Stomach (tissue), 9 donors: ENCODE results near the gene NCS1. TPM values are rescaled to one million over a fixed set of nuclear protein-coding genes. Genes with fewer than 3 reads are reported as not detected.

Experiments used
- DNase-seq, 2 donors: peaks; one replicate each; pipeline versions ENCODE4 v3.0.0 to v3.0.0-alpha.2; 2013 to 2019
- H3K27ac ChIP-seq, 5 donors: fragments of 200-600 bp in 4 of 5; sonication (generic) in 4 of 5; one replicate each; pipeline ENCODE4 v1.5.1; 2013 to 2019; ENCODE audit warnings: mild to moderate bottlenecking in 1 of 5, moderate library complexity in 1 of 5
- H3K27me3 ChIP-seq, 3 donors: fragments of 200-600 bp; sonication (generic); one replicate each; pipeline ENCODE4 v1.5.1; 2017 to 2019; ENCODE audit warnings: mixed run types in 1 of 3
- H3K36me3 ChIP-seq, 4 donors: fragments of 200-600 bp; sonication (generic); 1 replicate in 3 of 4; 2 replicates in 1 of 4; pipeline ENCODE4 v1.5.1; 2016 to 2019
- H3K4me1 ChIP-seq, 4 donors: fragments of 200-600 bp; sonication (generic); one replicate each; pipeline ENCODE4 v1.5.1; 2016 to 2019
- H3K4me3 ChIP-seq, 4 donors: fragments of 200-600 bp; sonication (generic) in 3 of 4; one replicate each; pipeline ENCODE4 v1.5.1; 2016 to 2019; ENCODE audit warnings: mild to moderate bottlenecking in 1 of 4
- H3K9me3 ChIP-seq, 4 donors: fragments of 200-600 bp; sonication (generic); one replicate each; pipeline ENCODE4 v1.5.1; 2016 to 2019
- EP300 ChIP-seq: sonication (generic); formaldehyde crosslinking; IDR thresholded peaks from one replicate; pipeline ENCODE4 v1.6.1; 2017; ENCODE audit warnings: antibody characterized with exemption
- POLR2A ChIP-seq, 4 donors: fragments of 450-650 bp; IDR thresholded peaks; one replicate each; pipeline ENCODE4 v1.6.1; 2016; ENCODE audit warnings: antibody characterized with exemption in 4 of 4, control low read depth in 2 of 4, mild to moderate bottlenecking in 1 of 4, moderate library complexity in 1 of 4
- POLR2AphosphoS5 ChIP-seq, 3 donors: sonication (generic); formaldehyde crosslinking; IDR thresholded peaks; one replicate each; pipeline ENCODE4 v1.6.1; 2016; ENCODE audit warnings: antibody characterized with exemption in 3 of 3
- WGBS, 5 donors: extraction: QIAGEN DNeasy Blood & Tissue Kit in 3 of 5; methylation state at CpG; one replicate each; pipeline versions ENCODE4 v1.1.5 to v1.1.7; 2013 to 2018; 5-methylcytosine and 5-hydroxymethylcytosine counted together
- intact Hi-C: fragments of 100-400 bp; cut with DNase I; formaldehyde crosslinking; loops from one replicate; pipeline ENCODE4 v1.15.1; 2023; ENCODE audit warnings: low total_unique reads
- polyA plus RNA-seq, 3 donors: library from polyadenylated mRNA; stranded (reverse); fragments of 200-250 nt; gene quantifications; one replicate each; pipeline ENCODE4 v1.2.3, GENCODE V29; 2013
- total RNA-seq, 5 donors: library from RNA; depleted of rRNA; stranded (reverse); fragments of >200 nt; gene quantifications; one replicate each; pipeline versions ENCODE4 v1.1.0 to v1.2.3, GENCODE V29; 2014 to 2016
- TF ChIP-seq, protein P1 (sequence below), 7 experiments: fragments of 450-650 bp in 4 of 7; fragments of 200-600 bp in 3 of 7; sonication (generic) in 3 of 7; IDR thresholded peaks; one replicate each; pipeline ENCODE4 v1.5.1; 2016 to 2019; ENCODE audit warnings: antibody characterized with exemption in 7 of 7, control low read depth in 2 of 7, mild to moderate bottlenecking in 1 of 7
- donor health status: healthy with polysubstance abuse.
- donor health status: Bipolar disorder and iron deficiency.
- donor health status: healthy.

NCS1 gene
- total and polyA plus RNA-seq, 8 donors: 3.2 to 50.0 (median 16.6) TPM

GRCh38 chr9:130265431-130266235, 93.4 kb downstream of the NCS1 start, which contains the start of gene HMCN2:
TSS of gene HMCN2 (plus strand) at chr9:130265760. CDS start at chr9:130265879, 119 bp downstream.
- intact Hi-C loops: no loop called here
- peak within 1 kb of the TSS; percentile 32 to 45 (median 40) for H3K4me3 ChIP-seq
- H3K27ac ChIP-seq: peak within 1 kb of the TSS in 3 of 5 donors; percentile 47 to 77 (median 66)
- peak in 1 of 2 donors; percentile 59 for DNase-seq
- peak in 2 of 3 donors; percentile 7 to 17 for TF ChIP-seq POLR2AphosphoS5 (IDR thresholded peaks at IDR 0.05)
- TF ChIP-seq, protein P1, sequence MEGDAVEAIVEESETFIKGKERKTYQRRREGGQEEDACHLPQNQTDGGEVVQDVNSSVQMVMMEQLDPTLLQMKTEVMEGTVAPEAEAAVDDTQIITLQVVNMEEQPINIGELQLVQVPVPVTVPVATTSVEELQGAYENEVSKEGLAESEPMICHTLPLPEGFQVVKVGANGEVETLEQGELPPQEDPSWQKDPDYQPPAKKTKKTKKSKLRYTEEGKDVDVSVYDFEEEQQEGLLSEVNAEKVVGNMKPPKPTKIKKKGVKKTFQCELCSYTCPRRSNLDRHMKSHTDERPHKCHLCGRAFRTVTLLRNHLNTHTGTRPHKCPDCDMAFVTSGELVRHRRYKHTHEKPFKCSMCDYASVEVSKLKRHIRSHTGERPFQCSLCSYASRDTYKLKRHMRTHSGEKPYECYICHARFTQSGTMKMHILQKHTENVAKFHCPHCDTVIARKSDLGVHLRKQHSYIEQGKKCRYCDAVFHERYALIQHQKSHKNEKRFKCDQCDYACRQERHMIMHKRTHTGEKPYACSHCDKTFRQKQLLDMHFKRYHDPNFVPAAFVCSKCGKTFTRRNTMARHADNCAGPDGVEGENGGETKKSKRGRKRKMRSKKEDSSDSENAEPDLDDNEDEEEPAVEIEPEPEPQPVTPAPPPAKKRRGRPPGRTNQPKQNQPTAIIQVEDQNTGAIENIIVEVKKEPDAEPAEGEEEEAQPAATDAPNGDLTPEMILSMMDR (IDR thresholded peaks at IDR 0.05): no peak
- no peaks in the 10 kb centered on the region for H3K36me3 ChIP-seq
- 0 to 2% (median 1%) methylated on average over 15 to 86 of the region's 89 CpGs for WGBS, 5 donors
- no peaks in the 10 kb centered on the region for H3K9me3 ChIP-seq
- H3K27me3 ChIP-seq: peaks cover 0 to 75% (median 43%) of the 10 kb centered on the region in 3 donors
- H3K4me1 ChIP-seq: peaks cover 10 to 30% (median 19%) of the 10 kb centered on the region in 4 donors

DNA sequence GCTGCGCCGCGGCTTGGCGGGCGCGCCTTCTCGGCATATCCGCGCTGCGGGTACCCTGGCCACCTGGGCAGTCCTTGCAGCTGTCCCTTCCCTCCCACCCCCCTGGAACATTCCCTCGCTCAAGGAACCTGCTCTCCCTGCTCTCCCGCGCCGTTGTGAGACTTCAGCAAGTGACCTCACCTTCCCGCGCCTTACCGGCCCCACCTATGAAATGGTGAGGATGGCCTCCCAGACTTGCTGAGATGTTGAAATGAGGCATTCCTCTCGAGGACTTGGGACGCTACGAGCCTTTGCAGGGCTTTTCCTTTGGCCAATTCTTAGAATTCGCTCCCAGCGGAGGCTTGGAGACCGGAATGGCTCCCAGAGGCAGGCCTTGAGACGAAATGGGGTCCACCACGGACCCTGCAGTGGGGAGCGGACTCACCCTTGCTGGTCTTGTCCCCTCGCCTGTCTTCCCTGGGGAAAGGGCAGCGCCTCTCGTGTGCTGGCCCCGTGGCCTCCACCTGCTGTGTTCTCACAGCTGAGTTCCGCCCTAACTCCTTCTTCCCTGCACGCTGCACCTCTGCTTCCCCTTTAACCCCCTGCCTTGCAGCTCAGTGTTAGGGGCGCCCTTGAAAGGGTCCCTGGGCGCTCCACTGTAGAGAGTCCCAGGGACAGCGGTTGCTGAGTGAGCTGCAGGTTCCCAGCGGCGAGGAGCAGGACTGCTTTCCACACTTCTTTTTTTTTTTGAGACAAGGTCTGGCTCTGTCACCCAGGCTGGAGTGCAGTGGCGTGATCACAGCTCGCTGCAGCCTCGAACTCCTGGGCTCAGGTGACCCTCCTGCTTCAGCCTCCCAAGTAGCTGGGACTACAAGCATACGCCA, 94.3 kb downstream of the NCS1 start:
- peaks cover 10 to 30% (median 18%) of the 10 kb centered on the region in 4 donors for H3K4me1 ChIP-seq
- DNase-seq: peak in 1 of 2 donors; percentile 30

DNA sequence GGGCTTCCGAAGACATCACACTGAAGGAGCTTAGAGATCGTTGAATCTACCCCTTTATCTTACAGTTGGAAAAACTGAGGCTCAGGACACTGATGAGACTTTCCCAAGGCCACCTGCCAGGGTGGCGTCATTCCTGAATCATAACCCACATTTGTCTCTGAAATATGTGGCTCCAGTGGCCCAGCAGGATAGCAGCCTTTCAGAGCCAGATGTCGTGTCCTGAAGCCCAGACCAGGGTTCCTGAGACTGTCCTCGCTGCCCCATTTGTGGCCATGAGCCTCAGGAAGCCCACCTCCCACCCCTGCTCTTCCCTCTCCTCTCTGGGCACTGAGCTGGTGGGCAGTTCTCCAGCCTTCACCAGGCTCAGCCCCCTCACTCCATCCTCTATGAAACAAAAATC, 95.7 kb downstream of the NCS1 start:
- DNase-seq: no peak
- intact Hi-C loops: no loop called here
- TF ChIP-seq EP300: no peak
- TF ChIP-seq POLR2A (IDR thresholded peaks at IDR 0.05): no peak
- TF ChIP-seq, protein P1 (IDR thresholded peaks at IDR 0.05): no peak
- no peak for TF ChIP-seq POLR2AphosphoS5 (IDR thresholded peaks at IDR 0.05)
- no peaks in the 10 kb centered on the region for H3K9me3 ChIP-seq
- H3K27ac ChIP-seq: peak overlapping the region in 4 of 5 donors; percentile 46 to 77 (median 62)
- 79 to 87% (median 83%) methylated on average over 5 of the region's 5 CpGs for WGBS, 5 donors
- H3K4me3 ChIP-seq: no peak overlapping the region
- H3K27me3 ChIP-seq: peaks cover 0 to 60% (median 43%) of the 10 kb centered on the region in 3 donors
- H3K4me1 ChIP-seq: peaks cover 10 to 30% (median 14%) of the 10 kb centered on the region in 4 donors
- no peaks in the 10 kb centered on the region for H3K36me3 ChIP-seq

More for the DNA sequence above, 94.3 kb downstream of the NCS1 start:
- no peaks in the 10 kb centered on the region for H3K36me3 ChIP-seq
- TF ChIP-seq EP300 (no peak), POLR2A (IDR thresholded peaks at IDR 0.05) (no peak), POLR2AphosphoS5 (IDR thresholded peaks at IDR 0.05) (no peak)
- TF ChIP-seq, protein P1 (IDR thresholded peaks at IDR 0.05): no peak
- H3K4me3 ChIP-seq: peak overlapping the region; percentile 32 to 45 (median 40)
- H3K27me3 ChIP-seq: peaks cover 0 to 74% (median 43%) of the 10 kb centered on the region in 3 donors
- peak overlapping the region in 3 of 5 donors; percentile 47 to 77 (median 66) for H3K27ac ChIP-seq
- intact Hi-C loops: no loop called here
- no peaks in the 10 kb centered on the region for H3K9me3 ChIP-seq
- WGBS, 5 donors: 28 to 65% (median 29%) methylated on average over 12 to 41 of the region's 41 CpGs
